HEK293 (cell line): ENCODE data around the gene ABLIM2.

Experiments used
- CTCF ChIA-PET: fragments of 350-600 bp; formaldehyde crosslinking; extraction: SDS; loops from one replicate; lab custom pipeline; 2021; ENCODE audit warnings: antibody characterized with exemption; lab: Yijun Ruan, JAX
- POLR2A ChIA-PET: fragments of 300-600 bp; formaldehyde crosslinking; extraction: SDS; loops from one replicate; lab custom pipeline; 2020; ENCODE audit warnings: antibody characterized with exemption, inconsistent platforms; lab: Yijun Ruan, JAX
- H3K27ac ChIP-seq: fragments of 200-500 bp; sonication (Bioruptor generic); 2 replicates; pipeline ENCODE4 v1.5.1; 2014; ENCODE audit warnings: low read depth, low read length, control low read depth, inconsistent platforms; ENCODE audit errors: extremely low read depth
- H3K36me3 ChIP-seq, 2 experiments: fragments of 200-500 bp in 1 of 2; sonication (Bioruptor generic) in 1 of 2; 1 replicate in 1 of 2; 2 replicates in 1 of 2; pipeline ENCODE4 v1.5.1; 2014 to 2017; ENCODE audit warnings: inconsistent platforms in 2 of 2, low read length in 2 of 2; ENCODE audit not compliant: control insufficient read depth in 2 of 2, insufficient read depth in 1 of 2
- H3K4me1 ChIP-seq: fragments of 200-500 bp; sonication (Bioruptor generic); 2 replicates; pipeline ENCODE4 v1.5.1; 2014; ENCODE audit warnings: mild to moderate bottlenecking, low read length, inconsistent platforms; ENCODE audit not compliant: control insufficient read depth, insufficient read depth
- H3K4me3 ChIP-seq: 2 replicates; pipeline ENCODE4 v1.5.1; 2011; ENCODE audit warnings: low read depth, mild to moderate bottlenecking, control low read depth, low read length, moderate library complexity
- H3K9me3 ChIP-seq: fragments of 200-500 bp; sonication (Bioruptor generic); 2 replicates; pipeline ENCODE4 v1.5.1; 2014; ENCODE audit warnings: low read depth, low read length, inconsistent platforms; ENCODE audit not compliant: control insufficient read depth, insufficient read depth
- GFI1B ChIP-seq: fragments of 450-650 bp; formaldehyde crosslinking; IDR thresholded peaks from 2 replicates; pipeline ENCODE4 v1.5.1; 2016; ENCODE audit warnings: missing biosample characterization, missing genetic modification characterization
- KLF1 ChIP-seq: fragments of 450-650 bp; formaldehyde crosslinking; IDR thresholded peaks from 2 replicates; pipeline ENCODE4 v1.5.1; 2016; ENCODE audit warnings: missing biosample characterization, missing genetic modification characterization
- OSR2 ChIP-seq: fragments of 450-650 bp; formaldehyde crosslinking; IDR thresholded peaks from 2 replicates; pipeline ENCODE4 v1.5.1; 2016; ENCODE audit warnings: missing biosample characterization, missing genetic modification characterization
- PRDM4 ChIP-seq: fragments of 450-650 bp; formaldehyde crosslinking; IDR thresholded peaks from 2 replicates; pipeline ENCODE4 v1.5.1; 2017; ENCODE audit warnings: missing biosample characterization, missing genetic modification characterization
- ZBTB21 ChIP-seq: fragments of 450-650 bp; formaldehyde crosslinking; IDR thresholded peaks from 2 replicates; pipeline ENCODE4 v1.5.1; 2017; ENCODE audit warnings: missing biosample characterization, missing genetic modification characterization
- ZIC2 ChIP-seq: fragments of 450-650 bp; formaldehyde crosslinking; IDR thresholded peaks from 2 replicates; pipeline ENCODE4 v1.5.1; 2016; ENCODE audit warnings: missing biosample characterization, missing genetic modification characterization
- ZNF202 ChIP-seq: fragments of 450-650 bp; formaldehyde crosslinking; IDR thresholded peaks from 2 replicates; pipeline ENCODE4 v1.5.1; 2016; ENCODE audit warnings: missing biosample characterization, missing genetic modification characterization, borderline replicate concordance
- ZNF211 ChIP-seq: fragments of 450-650 bp; formaldehyde crosslinking; IDR thresholded peaks from 2 replicates; pipeline ENCODE4 v1.5.1; 2016; ENCODE audit warnings: low read depth, missing biosample characterization, missing genetic modification characterization
- ZNF292 ChIP-seq: fragments of 450-650 bp; formaldehyde crosslinking; IDR thresholded peaks from 2 replicates; pipeline ENCODE4 v1.5.1; 2016; ENCODE audit warnings: low read depth, missing biosample characterization, missing genetic modification characterization, borderline replicate concordance
- ZNF366 ChIP-seq: fragments of 450-650 bp; formaldehyde crosslinking; conservative IDR thresholded peaks from 2 replicates; pipeline ENCODE4 v1.5.1; 2016; ENCODE audit warnings: missing biosample characterization, missing genetic modification characterization
- ZNF394 ChIP-seq: fragments of 450-650 bp; formaldehyde crosslinking; IDR thresholded peaks from 2 replicates; pipeline ENCODE4 v1.5.1; 2016; ENCODE audit warnings: missing biosample characterization, missing genetic modification characterization, mild to moderate bottlenecking, moderate library complexity, borderline replicate concordance
- ZNF529 ChIP-seq: fragments of 450-650 bp; formaldehyde crosslinking; IDR thresholded peaks from 2 replicates; pipeline ENCODE4 v1.5.1; 2017; ENCODE audit warnings: missing genetic modification characterization, missing biosample characterization; ENCODE audit not compliant: insufficient replicate concordance
- ZNF664 ChIP-seq: fragments of 450-650 bp; formaldehyde crosslinking; IDR thresholded peaks from 2 replicates; pipeline ENCODE4 v1.5.1; 2016; ENCODE audit warnings: missing biosample characterization, missing genetic modification characterization
- ZNF768 ChIP-seq: fragments of 450-650 bp; formaldehyde crosslinking; IDR thresholded peaks from 2 replicates; pipeline ENCODE4 v1.5.1; 2018; ENCODE audit warnings: missing biosample characterization, mild to moderate bottlenecking, missing genetic modification characterization
- ZSCAN30 ChIP-seq: fragments of 450-650 bp; IDR thresholded peaks from 2 replicates; pipeline ENCODE4 v1.5.1; 2018; ENCODE audit warnings: missing biosample characterization, mild to moderate bottlenecking, missing genetic modification characterization, moderate library complexity
- TF ChIP-seq, protein P1 (sequence below): fragments of 450-650 bp; formaldehyde crosslinking; IDR thresholded peaks from 2 replicates; pipeline ENCODE4 v1.5.1; 2016; ENCODE audit warnings: missing biosample characterization, missing genetic modification characterization, borderline replicate concordance

Gene ABLIM2

DNA sequence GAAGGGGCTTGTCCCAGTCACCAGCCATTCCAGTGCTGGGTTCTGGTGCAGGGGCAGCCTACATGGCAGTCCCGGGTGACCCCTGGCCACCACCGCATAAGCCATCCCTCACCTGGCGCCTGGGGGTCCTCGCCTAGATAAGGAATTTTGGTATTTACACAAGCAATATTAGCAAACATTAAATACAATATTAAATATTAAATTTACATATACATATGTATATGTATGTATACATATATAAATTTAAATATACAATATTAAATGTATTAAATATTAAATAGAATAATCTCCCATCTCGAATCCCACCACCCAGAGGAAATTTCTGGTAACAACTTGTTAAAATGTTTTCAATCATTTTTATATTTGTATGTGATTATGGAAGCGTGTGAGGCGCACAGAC is 114.4 kb downstream of the ABLIM2 start (continued):
- TF ChIP-seq PRDM4 (tag by site-specific recombination) = no peak
- no peak for TF ChIP-seq ZNF366 (tag by site-specific recombination)
- no peak for TF ChIP-seq KLF1 (tag by site-specific recombination)
- no peak for TF ChIP-seq ZNF292
- no peak for TF ChIP-seq ZNF529 (tag by site-specific recombination)
- TF ChIP-seq OSR2 (tag by site-specific recombination) = no peak
- TF ChIP-seq ZNF211 = no peak
- no peak for TF ChIP-seq ZNF394 (tag by site-specific recombination)
- no peak for TF ChIP-seq ZNF768

DNA sequence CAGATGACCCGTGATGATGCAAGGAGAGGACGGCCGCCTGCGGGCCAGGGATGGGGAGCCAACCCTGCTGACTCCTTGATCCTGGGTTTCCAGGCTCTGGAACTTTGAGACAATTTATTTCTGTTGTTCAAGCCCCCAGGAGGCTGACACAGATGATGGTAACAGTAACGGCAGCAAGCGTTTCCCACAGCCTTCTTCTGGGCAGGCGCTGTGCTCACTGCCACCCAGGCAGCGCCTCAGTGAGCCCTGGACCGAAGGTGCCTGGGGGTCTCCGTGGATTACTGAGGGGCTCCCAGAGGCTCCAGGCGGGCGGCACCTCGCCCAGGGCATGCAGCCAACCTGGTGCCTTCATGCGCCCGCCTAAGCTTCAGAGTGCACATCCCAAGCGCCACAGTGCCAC is 115.0 kb downstream of the ABLIM2 start:
- CTCF ChIA-PET = no interaction called here
- no peak overlapping the region for H3K27ac ChIP-seq
- no peak overlapping the region for H3K4me3 ChIP-seq
- POLR2A ChIA-PET = no interaction called here
- TF ChIP-seq ZBTB21 (tag by site-specific recombination) (no peak), GFI1B (tag by site-specific recombination) (no peak), ZIC2 (tag by site-specific recombination) (0 out of 2 replicates have a peak, but pooled peaks have one; percentile 11)
- TF ChIP-seq, protein P1, sequence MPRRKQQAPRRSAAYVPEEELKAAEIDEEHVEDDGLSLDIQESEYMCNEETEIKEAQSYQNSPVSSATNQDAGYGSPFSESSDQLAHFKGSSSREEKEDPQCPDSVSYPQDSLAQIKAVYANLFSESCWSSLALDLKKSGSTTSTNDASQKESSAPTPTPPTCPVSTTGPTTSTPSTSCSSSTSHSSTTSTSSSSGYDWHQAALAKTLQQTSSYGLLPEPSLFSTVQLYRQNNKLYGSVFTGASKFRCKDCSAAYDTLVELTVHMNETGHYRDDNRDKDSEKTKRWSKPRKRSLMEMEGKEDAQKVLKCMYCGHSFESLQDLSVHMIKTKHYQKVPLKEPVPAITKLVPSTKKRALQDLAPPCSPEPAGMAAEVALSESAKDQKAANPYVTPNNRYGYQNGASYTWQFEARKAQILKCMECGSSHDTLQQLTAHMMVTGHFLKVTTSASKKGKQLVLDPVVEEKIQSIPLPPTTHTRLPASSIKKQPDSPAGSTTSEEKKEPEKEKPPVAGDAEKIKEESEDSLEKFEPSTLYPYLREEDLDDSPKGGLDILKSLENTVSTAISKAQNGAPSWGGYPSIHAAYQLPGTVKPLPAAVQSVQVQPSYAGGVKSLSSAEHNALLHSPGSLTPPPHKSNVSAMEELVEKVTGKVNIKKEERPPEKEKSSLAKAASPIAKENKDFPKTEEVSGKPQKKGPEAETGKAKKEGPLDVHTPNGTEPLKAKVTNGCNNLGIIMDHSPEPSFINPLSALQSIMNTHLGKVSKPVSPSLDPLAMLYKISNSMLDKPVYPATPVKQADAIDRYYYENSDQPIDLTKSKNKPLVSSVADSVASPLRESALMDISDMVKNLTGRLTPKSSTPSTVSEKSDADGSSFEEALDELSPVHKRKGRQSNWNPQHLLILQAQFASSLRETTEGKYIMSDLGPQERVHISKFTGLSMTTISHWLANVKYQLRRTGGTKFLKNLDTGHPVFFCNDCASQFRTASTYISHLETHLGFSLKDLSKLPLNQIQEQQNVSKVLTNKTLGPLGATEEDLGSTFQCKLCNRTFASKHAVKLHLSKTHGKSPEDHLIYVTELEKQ (tag by site-specific recombination) = no peak
- H3K36me3 ChIP-seq = no peaks in the 10 kb centered on the region
- H3K9me3 ChIP-seq = no peaks in the 10 kb centered on the region
- 0 out of 2 replicates have a peak, but pooled peaks cover 2% of the 10 kb centered on the region for H3K4me1 ChIP-seq

DNA sequence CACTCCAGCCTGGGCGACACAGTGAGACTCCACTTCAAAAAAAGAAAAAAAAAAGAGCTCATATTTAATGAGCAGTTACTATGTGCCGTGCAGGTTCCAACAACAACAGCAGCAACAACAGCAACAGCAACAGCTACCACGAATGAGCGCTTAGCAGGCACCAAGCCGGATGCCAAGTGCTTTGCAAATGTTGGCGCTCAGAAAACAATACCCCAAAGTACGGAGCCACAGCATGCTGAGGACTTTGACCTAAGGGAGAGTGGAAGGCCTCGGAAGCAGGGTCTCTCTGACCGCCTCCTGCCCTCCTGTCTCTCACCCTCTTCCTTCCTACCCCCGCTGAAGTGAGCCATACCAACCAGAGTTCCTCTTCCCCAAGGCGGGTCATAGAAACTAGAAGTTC is 116.7 kb downstream of the ABLIM2 start:
- CTCF ChIA-PET = no interaction called here

DNA sequence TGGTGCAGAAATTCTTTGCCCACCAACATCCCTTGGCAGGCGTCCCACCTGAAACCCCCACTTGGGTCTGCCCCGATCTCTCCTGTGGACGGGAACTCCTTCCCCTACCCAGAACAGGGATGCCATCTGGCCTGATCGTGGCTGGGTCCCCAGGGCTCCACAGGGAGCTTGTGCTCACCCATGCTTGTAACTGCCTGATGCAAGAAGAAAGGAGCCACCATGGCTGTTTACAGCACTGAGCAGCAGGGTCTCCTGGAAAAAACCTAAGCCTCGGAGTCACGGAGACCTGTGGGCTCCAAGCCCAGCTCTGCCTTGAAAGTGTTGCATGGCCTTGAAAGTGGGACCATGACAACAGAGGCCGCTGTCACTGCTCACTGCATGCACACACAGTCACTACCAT is 117.4 kb downstream of the ABLIM2 start:
- ChIA-PET CTCF (no interaction called here), POLR2A (no interaction called here)
- Histone ChIP-seq H3K9me3 (no peaks in the 10 kb centered on the region), H3K4me3 (no peak overlapping the region), H3K4me1 (0 out of 2 replicates have a peak, but pooled peaks cover 2% of the 10 kb centered on the region), H3K36me3 (no peaks in the 10 kb centered on the region), H3K27ac (no peak overlapping the region)
- TF ChIP-seq ZNF768 = no peak
- peak; percentile 27; the same call in 1 of the 2 replicates for TF ChIP-seq ZIC2 (tag by site-specific recombination)
- TF ChIP-seq ZNF202 (tag by site-specific recombination) = no peak

More for the DNA sequence above, 116.7 kb downstream of the ABLIM2 start:
- TF ChIP-seq ZSCAN30 (tag by site-specific recombination) (no peak), ZNF664 (tag by site-specific recombination) (peak; percentile 85)
- TF ChIP-seq, all 188 proteins: peak for 1
- Histone ChIP-seq H3K9me3 (no peaks in the 10 kb centered on the region), H3K4me1 (0 out of 2 replicates have a peak, but pooled peaks cover 2% of the 10 kb centered on the region), H3K36me3 (no peaks in the 10 kb centered on the region), H3K4me3 (no peak overlapping the region), H3K27ac (no peak overlapping the region)
- POLR2A ChIA-PET = no interaction called here
